Fibroblast of mammary gland (primary cell): Measurements from ENCODE around the gene LY6G6C.

Experiments
- DNase-seq: peaks from one replicate; pipeline ENCODE4 v3.0.0-alpha.2; 2010; ENCODE audit warnings: low read depth
- H3K4me3 ChIP-seq: 2 replicates; pipeline ENCODE4 v1.5.1; 2011; ENCODE audit warnings: low read depth, mild to moderate bottlenecking, low read length, moderate library complexity; ENCODE audit not compliant: control insufficient read depth
- CTCF ChIP-seq: conservative IDR thresholded peaks from 2 replicates; pipeline ENCODE4 v1.5.1; 2011; ENCODE audit warnings: low read depth, low read length, inconsistent platforms; ENCODE audit not compliant: control insufficient read depth, insufficient read depth

LY6G6C gene

GRCh38 chr6:31760790-31761189, 39.2 kb upstream of the LY6G6C start:
- no peak for TF ChIP-seq CTCF
- H3K4me3 ChIP-seq: no peak overlapping the region
- no peak for DNase-seq

- no peak overlapping the region for H3K4me3 ChIP-seq
- no peak for TF ChIP-seq CTCF
These were observed 36.7 kb upstream of the LY6G6C start for GRCh38 chr6:31758281-31758680.

GRCh38 chr6:31752739-31753319, 31.3 kb upstream of the LY6G6C start:
- no peak overlapping the region for H3K4me3 ChIP-seq
- TF ChIP-seq CTCF: no peak
- peak; percentile 91 for DNase-seq

More at GRCh38 chr6:31758281-31758680, 36.7 kb upstream of the LY6G6C start:
- no peak for DNase-seq

- H3K4me3 ChIP-seq: no peak overlapping the region
- no peak for TF ChIP-seq CTCF
- no peak for DNase-seq
These were observed 29.0 kb upstream of the LY6G6C start for GRCh38 chr6:31750411-31751022.

GRCh38 chr6:31749301-31750036, 27.9 kb upstream of the LY6G6C start:
- DNase-seq: no peak
- no peak for TF ChIP-seq CTCF
- H3K4me3 ChIP-seq: no peak overlapping the region

GRCh38 chr6:31744422-31744821, 22.9 kb upstream of the LY6G6C start:
- H3K4me3 ChIP-seq: no peak overlapping the region
- no peak for TF ChIP-seq CTCF
- DNase-seq: no peak

GRCh38 chr6:31742894-31743293, 21.3 kb upstream of the LY6G6C start:
- no peak overlapping the region for H3K4me3 ChIP-seq
- TF ChIP-seq CTCF: no peak
- DNase-seq: no peak
